ENCODE results near the gene DEFB113.

The DEFB113 gene

DNA sequence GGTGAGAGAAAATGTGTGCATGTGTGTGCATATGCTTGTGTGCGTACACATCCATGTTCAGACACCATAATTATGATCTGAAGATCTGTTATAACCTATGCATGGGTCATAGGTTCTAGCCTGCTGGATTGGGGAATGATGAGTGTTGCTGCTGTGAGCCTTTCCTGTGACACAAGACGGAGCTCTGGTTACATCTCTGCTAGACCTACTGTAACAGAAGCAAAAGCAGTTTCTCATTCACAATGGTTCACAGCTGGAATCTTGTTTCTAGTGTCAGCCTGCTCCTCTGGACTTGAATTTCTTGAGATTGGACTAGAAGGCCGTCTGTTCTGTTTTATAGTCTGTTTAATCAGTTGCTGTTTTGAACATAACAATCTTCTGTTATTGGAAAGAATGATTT is 45.6 kb downstream of the DEFB113 start:
- H3K9ac ChIP-seq (ENCODE audit: low read depth, low read length, poor library complexity): no peak overlapping the region
- no peak overlapping the region for H2BK15ac ChIP-seq (ENCODE audit: low read length)
- no peaks in the 10 kb centered on the region for H3K9me3 ChIP-seq (replicated peaks in 1 of 2; ENCODE audit: control insufficient read depth in 2 of 2, insufficient read depth in 1 of 2, low read depth in 1 of 2, low read length in 2 of 2)
- H3K18ac ChIP-seq (ENCODE audit: low read length): no peak overlapping the region
- no peak overlapping the region for H2BK12ac ChIP-seq (ENCODE audit: low read length)
- H3K36me3 ChIP-seq (replicated peaks in 1 of 2; ENCODE audit: control insufficient read depth in 2 of 2, insufficient read depth in 2 of 2, low read length in 2 of 2): no peaks in the 10 kb centered on the region
- H3K79me1 ChIP-seq (ENCODE audit: low read depth, low read length): no peaks in the 10 kb centered on the region
- no peak overlapping the region for H2AK5ac ChIP-seq (ENCODE audit: low read depth, low read length)
- no peak overlapping the region for H3K27ac ChIP-seq (replicated peaks; ENCODE audit: low read length)
- peaks cover 0 to 5% of the 10 kb centered on the region in 2 donors for H3K4me1 ChIP-seq (ENCODE audit: control insufficient read depth in 2 of 2, insufficient read depth in 1 of 2, low read depth in 1 of 2, low read length in 2 of 2)
- no CpG with 5 or more reads among the region's 3 CpGs for WGBS, 2 donors (ENCODE audit: extremely low coverage in 2 of 2, insufficient read length in 2 of 2, insufficient replicate concordance in 1 of 2)
- H2AFZ ChIP-seq (ENCODE audit: low read length): no peak overlapping the region
- H2BK120ac ChIP-seq (ENCODE audit: low read depth, low read length): no peak overlapping the region
- no peak overlapping the region for H4K91ac ChIP-seq (ENCODE audit: low read depth, low read length, poor library complexity)
- H3K4me2 ChIP-seq (ENCODE audit: insufficient read depth, low read length, poor library complexity, severe bottlenecking): no peak overlapping the region
- no peaks in the 10 kb centered on the region for H3K27me3 ChIP-seq (ENCODE audit: control insufficient read depth in 3 of 3, insufficient read depth in 3 of 3, low read depth in 1 of 3, low read length in 3 of 3)
- H2BK5ac ChIP-seq (ENCODE audit: low read length): no peak overlapping the region
- H3K23ac ChIP-seq (ENCODE audit: low read depth, low read length, poor library complexity): no peak overlapping the region
- no peak overlapping the region for H3K14ac ChIP-seq (ENCODE audit: low read length)
- no peak overlapping the region for H3K4me3 ChIP-seq (ENCODE audit: low read length in 2 of 2)
- H4K8ac ChIP-seq (ENCODE audit: low read depth, low read length): no peak overlapping the region
- H3K4ac ChIP-seq (ENCODE audit: low read length): no peak overlapping the region
- DNase-seq (ENCODE audit: low spot score): no peak

DNA sequence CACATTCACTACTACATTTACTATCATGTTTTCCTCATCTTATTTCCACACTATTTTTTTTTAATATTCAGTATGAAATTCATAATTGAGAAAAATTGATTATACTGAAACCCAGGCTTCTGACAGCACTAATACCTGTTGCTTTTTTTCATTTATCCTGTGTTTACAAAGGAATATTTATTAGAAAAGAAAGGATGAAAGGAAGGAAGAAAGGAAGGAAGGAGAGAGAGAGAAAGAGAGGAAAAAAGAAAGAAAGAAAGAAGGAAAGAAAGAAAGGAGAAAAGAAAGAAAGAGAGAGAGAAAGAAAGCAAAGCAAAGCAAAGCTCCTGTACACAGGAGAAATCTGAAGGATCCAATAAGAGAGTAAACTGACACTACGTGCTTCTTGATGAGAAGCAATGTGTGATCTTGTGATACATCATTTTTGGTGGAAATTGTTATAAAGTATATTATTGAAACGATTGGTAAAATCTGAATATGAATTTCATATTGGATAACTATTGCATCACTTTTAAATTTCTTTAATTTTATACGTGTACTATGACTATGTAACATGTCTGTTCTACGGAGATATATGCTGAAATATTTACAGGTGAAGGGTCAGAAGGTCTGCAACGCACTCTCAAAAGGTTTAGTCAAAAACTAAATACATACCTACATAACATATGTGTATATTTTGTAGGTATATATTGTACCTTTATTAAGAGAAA is 49.3 kb downstream of the DEFB113 start:
- Histone ChIP-seq H3K4me2 (ENCODE audit: insufficient read depth, low read length, poor library complexity, severe bottlenecking) (no peak overlapping the region), H2BK12ac (ENCODE audit: low read length) (no peak overlapping the region), H4K91ac (ENCODE audit: low read depth, low read length, poor library complexity) (no peak overlapping the region), H3K79me1 (ENCODE audit: low read depth, low read length) (no peaks in the 10 kb centered on the region), H3K27me3 (ENCODE audit: control insufficient read depth in 3 of 3, insufficient read depth in 3 of 3, low read depth in 1 of 3, low read length in 3 of 3) (no peaks in the 10 kb centered on the region), H2AFZ (ENCODE audit: low read length) (no peak overlapping the region), H2BK5ac (ENCODE audit: low read length) (no peak overlapping the region), H3K36me3 (replicated peaks in 1 of 2; ENCODE audit: control insufficient read depth in 2 of 2, insufficient read depth in 2 of 2, low read length in 2 of 2) (no peaks in the 10 kb centered on the region), H3K9me3 (replicated peaks in 1 of 2; ENCODE audit: control insufficient read depth in 2 of 2, insufficient read depth in 1 of 2, low read depth in 1 of 2, low read length in 2 of 2) (no peaks in the 10 kb centered on the region), H2BK120ac (ENCODE audit: low read depth, low read length) (no peak overlapping the region), H3K14ac (ENCODE audit: low read length) (no peak overlapping the region), H3K4ac (ENCODE audit: low read length) (no peak overlapping the region), H4K8ac (ENCODE audit: low read depth, low read length) (no peak overlapping the region), H3K27ac (replicated peaks; ENCODE audit: low read length) (no peak overlapping the region), H3K4me1 (ENCODE audit: control insufficient read depth in 2 of 2, insufficient read depth in 1 of 2, low read depth in 1 of 2, low read length in 2 of 2) (peaks cover 0 to 7% of the 10 kb centered on the region in 2 donors), H3K23ac (ENCODE audit: low read depth, low read length, poor library complexity) (no peak overlapping the region), H2BK15ac (ENCODE audit: low read length) (no peak overlapping the region), H2AK5ac (ENCODE audit: low read depth, low read length) (no peak overlapping the region), H3K18ac (ENCODE audit: low read length) (no peak overlapping the region), H3K9ac (ENCODE audit: low read depth, low read length, poor library complexity) (no peak overlapping the region), H3K4me3 (ENCODE audit: low read length in 2 of 2) (no peak overlapping the region)
- DNase-seq (ENCODE audit: low spot score): no peak
- WGBS, 2 donors (ENCODE audit: extremely low coverage in 2 of 2, insufficient read length in 2 of 2, insufficient replicate concordance in 1 of 2): 100% methylated on average over 1 of the region's 5 CpGs; no CpG with 5 or more reads in 1 of the 2 donors

DNA sequence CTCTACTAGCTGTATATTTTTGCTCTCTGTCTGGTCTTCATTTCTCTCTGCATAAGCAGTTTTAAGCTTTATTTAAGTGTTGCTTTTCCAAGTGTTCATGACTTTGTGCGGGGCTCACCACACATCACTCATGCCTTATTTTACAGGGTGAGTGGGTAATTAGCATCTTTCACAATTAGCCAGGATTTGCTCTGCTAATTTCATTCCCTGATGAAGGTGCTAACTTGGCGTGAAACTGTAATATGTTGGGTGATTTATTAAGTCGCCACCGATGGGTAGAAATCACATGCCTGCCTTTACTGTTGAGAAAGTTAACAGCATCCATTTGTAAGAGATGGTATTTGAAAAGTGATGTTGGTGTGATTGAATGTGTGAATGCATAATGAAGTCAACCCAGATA is 50.2 kb downstream of the DEFB113 start:
- no peaks in the 10 kb centered on the region for H3K27me3 ChIP-seq (ENCODE audit: control insufficient read depth in 3 of 3, insufficient read depth in 3 of 3, low read depth in 1 of 3, low read length in 3 of 3)
- no peaks in the 10 kb centered on the region for H3K79me1 ChIP-seq (ENCODE audit: low read depth, low read length)
- H4K8ac ChIP-seq (ENCODE audit: low read depth, low read length): no peak overlapping the region
- no peak overlapping the region for H3K4me3 ChIP-seq (ENCODE audit: low read length in 2 of 2)
- H2BK5ac ChIP-seq (ENCODE audit: low read length): no peak overlapping the region
- H2BK15ac ChIP-seq (ENCODE audit: low read length): no peak overlapping the region
- no peak overlapping the region for H2AK5ac ChIP-seq (ENCODE audit: low read depth, low read length)
- H3K14ac ChIP-seq (ENCODE audit: low read length): no peak overlapping the region
- H2AFZ ChIP-seq (ENCODE audit: low read length): no peak overlapping the region
- no peak overlapping the region for H3K9ac ChIP-seq (ENCODE audit: low read depth, low read length, poor library complexity)
- no peak overlapping the region for H3K18ac ChIP-seq (ENCODE audit: low read length)
- H2BK12ac ChIP-seq (ENCODE audit: low read length): no peak overlapping the region
- WGBS, 2 donors (ENCODE audit: extremely low coverage in 2 of 2, insufficient read length in 2 of 2, insufficient replicate concordance in 1 of 2): no CpG with 5 or more reads among the region's 4 CpGs
- no peaks in the 10 kb centered on the region for H3K9me3 ChIP-seq (replicated peaks in 1 of 2; ENCODE audit: control insufficient read depth in 2 of 2, insufficient read depth in 1 of 2, low read depth in 1 of 2, low read length in 2 of 2)
- no peak for DNase-seq (ENCODE audit: low spot score)
- H3K23ac ChIP-seq (ENCODE audit: low read depth, low read length, poor library complexity): no peak overlapping the region
- no peak overlapping the region for H3K4me2 ChIP-seq (ENCODE audit: insufficient read depth, low read length, poor library complexity, severe bottlenecking)
- no peaks in the 10 kb centered on the region for H3K36me3 ChIP-seq (replicated peaks in 1 of 2; ENCODE audit: control insufficient read depth in 2 of 2, insufficient read depth in 2 of 2, low read length in 2 of 2)
- no peak overlapping the region for H4K91ac ChIP-seq (ENCODE audit: low read depth, low read length, poor library complexity)
- H3K4me1 ChIP-seq (ENCODE audit: control insufficient read depth in 2 of 2, insufficient read depth in 1 of 2, low read depth in 1 of 2, low read length in 2 of 2): peaks cover 0 to 9% of the 10 kb centered on the region in 2 donors
- H2BK120ac ChIP-seq (ENCODE audit: low read depth, low read length): no peak overlapping the region
- H3K4ac ChIP-seq (ENCODE audit: low read length): no peak overlapping the region
- H3K27ac ChIP-seq (replicated peaks; ENCODE audit: low read length): no peak overlapping the region

DNA sequence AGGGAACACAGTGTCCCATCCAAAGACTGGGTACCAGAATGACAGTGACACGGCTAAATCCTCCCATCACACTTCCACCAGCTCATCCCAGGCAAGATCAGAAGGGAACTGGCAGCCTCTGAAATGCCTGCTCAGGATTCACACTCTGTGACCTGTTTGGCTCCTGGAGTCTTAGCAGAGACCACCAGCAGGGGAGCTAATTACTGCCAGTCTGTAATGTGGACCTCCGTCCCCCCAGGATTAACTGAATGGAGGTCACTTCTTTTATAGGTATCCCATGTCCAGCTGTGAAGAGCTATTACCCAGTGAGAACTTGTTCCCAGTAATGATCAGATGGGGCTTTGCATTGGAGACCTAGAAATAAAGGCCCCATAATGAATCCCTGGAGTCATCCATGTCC is 50.6 kb downstream of the DEFB113 start:
- no peak overlapping the region for H3K4me2 ChIP-seq (ENCODE audit: insufficient read depth, low read length, poor library complexity, severe bottlenecking)
- H4K91ac ChIP-seq (ENCODE audit: low read depth, low read length, poor library complexity): no peak overlapping the region
- peak overlapping the region; percentile 26 for H3K27ac ChIP-seq (replicated peaks; ENCODE audit: low read length)
- H3K4ac ChIP-seq (ENCODE audit: low read length): no peak overlapping the region
- H3K9ac ChIP-seq (ENCODE audit: low read depth, low read length, poor library complexity): no peak overlapping the region
- H2AK5ac ChIP-seq (ENCODE audit: low read depth, low read length): no peak overlapping the region
- WGBS, 2 donors (ENCODE audit: extremely low coverage in 2 of 2, insufficient read length in 2 of 2, insufficient replicate concordance in 1 of 2): no CpG with 5 or more reads among the region's 2 CpGs
- H3K4me1 ChIP-seq (ENCODE audit: control insufficient read depth in 2 of 2, insufficient read depth in 1 of 2, low read depth in 1 of 2, low read length in 2 of 2): peaks cover 0 to 11% of the 10 kb centered on the region in 2 donors
- H3K4me3 ChIP-seq (ENCODE audit: low read length in 2 of 2): no peak overlapping the region
- H2BK120ac ChIP-seq (ENCODE audit: low read depth, low read length): no peak overlapping the region
- H2BK15ac ChIP-seq (ENCODE audit: low read length): no peak overlapping the region
- H4K8ac ChIP-seq (ENCODE audit: low read depth, low read length): no peak overlapping the region
- peak; percentile 59 for DNase-seq (ENCODE audit: low spot score)
- H3K23ac ChIP-seq (ENCODE audit: low read depth, low read length, poor library complexity): no peak overlapping the region
- no peak overlapping the region for H2AFZ ChIP-seq (ENCODE audit: low read length)
- H2BK5ac ChIP-seq (ENCODE audit: low read length): no peak overlapping the region
- no peaks in the 10 kb centered on the region for H3K36me3 ChIP-seq (replicated peaks in 1 of 2; ENCODE audit: control insufficient read depth in 2 of 2, insufficient read depth in 2 of 2, low read length in 2 of 2)
- H3K79me1 ChIP-seq (ENCODE audit: low read depth, low read length): no peaks in the 10 kb centered on the region
- no peak overlapping the region for H3K18ac ChIP-seq (ENCODE audit: low read length)
- H2BK12ac ChIP-seq (ENCODE audit: low read length): no peak overlapping the region
- no peaks in the 10 kb centered on the region for H3K27me3 ChIP-seq (ENCODE audit: control insufficient read depth in 3 of 3, insufficient read depth in 3 of 3, low read depth in 1 of 3, low read length in 3 of 3)
- H3K9me3 ChIP-seq (replicated peaks in 1 of 2; ENCODE audit: control insufficient read depth in 2 of 2, insufficient read depth in 1 of 2, low read depth in 1 of 2, low read length in 2 of 2): no peaks in the 10 kb centered on the region
- no peak overlapping the region for H3K14ac ChIP-seq (ENCODE audit: low read length)
